ENCODE data around the gene TECPR1. TPM values are rescaled to one million over a fixed set of nuclear protein-coding genes. Genes with fewer than 3 reads are reported as not detected.

Gene TECPR1
- total and polyA plus RNA-seq, 2 experiments from 2014 or later: 8.2 to 27.8 TPM

DNA sequence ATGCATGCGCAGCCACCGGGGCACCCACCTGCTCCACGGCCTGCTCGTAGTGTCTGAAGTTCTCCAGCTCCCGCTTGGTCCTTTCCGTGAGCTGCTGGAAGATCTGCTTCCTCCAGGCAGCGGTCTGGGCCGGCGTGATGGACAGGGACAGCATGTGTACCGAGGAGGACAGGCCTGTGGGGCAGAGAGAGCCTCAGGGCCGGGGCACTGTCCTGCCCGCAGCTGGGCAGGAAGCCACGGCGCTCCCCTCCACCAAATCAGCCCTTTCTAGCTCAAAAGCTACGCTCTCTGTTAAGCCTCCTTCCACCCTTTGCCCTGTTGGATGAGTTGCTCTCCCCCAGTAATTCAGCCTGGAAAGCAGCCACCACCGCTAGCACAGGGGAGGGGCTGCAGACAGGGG is 19.2 kb downstream of the TECPR1 start:
- Histone ChIP-seq H4K20me1 (ENCODE audit: insufficient read depth) (no peaks in the 10 kb centered on the region), H3K27me3 (replicated peaks; ENCODE audit: insufficient read depth) (no peaks in the 10 kb centered on the region), H3K79me2 (ENCODE audit: insufficient read depth) (no peaks in the 10 kb centered on the region), H3K9me2 (ENCODE audit: insufficient read depth) (no peaks in the 10 kb centered on the region), H3K27ac (no peak overlapping the region), H3K36me3 (ENCODE audit: low read depth) (no peaks in the 10 kb centered on the region), H3K4me2 (ENCODE audit: unreplicated experiment) (no peak overlapping the region), H3K4me1 (ENCODE audit: insufficient read depth) (no peaks in the 10 kb centered on the region), H3K9me3 (ENCODE audit: low read depth) (no peaks in the 10 kb centered on the region), H2AFZ (no peak overlapping the region), H3K9ac (no peak overlapping the region), H3F3A (ENCODE audit: insufficient read depth) (no peaks in the 10 kb centered on the region), H3K4me3 (no peak overlapping the region)
- 90 to 93% methylated on average over 15 to 16 of the region's 16 CpGs for WGBS, 2 experiments (ENCODE audit: low coverage in 1 of 2, low lambda C conversion rate in 2 of 2, missing lambda C conversion rate in 2 of 2)
- TF ChIP-seq EZH2phosphoT487 (IDR thresholded peaks at IDR 0.05; ENCODE audit: insufficient read depth, low read depth) (no peak), EZH2 (IDR thresholded peaks at IDR 0.05; ENCODE audit: insufficient read depth, poor library complexity, severe bottlenecking) (no peak)
- in situ Hi-C loops (cut with MboI): no loop called here
- DNase-seq: no peak

DNA sequence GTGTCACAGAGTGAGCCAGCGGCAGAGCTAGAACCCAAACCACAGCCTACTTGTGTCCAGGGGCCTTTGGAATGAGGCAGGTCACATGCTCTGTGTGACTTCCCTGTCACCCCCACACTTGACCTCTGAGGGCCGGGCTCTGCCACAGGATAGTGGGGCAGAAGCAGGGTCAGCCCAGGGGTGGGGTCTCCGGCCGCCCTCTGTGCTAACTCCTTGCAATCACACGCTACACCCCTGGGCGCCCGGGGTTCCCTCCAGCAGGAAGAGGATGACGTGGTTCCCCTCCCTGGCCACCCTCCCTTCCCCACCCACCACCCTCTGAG is 19.8 kb downstream of the TECPR1 start:
- in situ Hi-C loops (cut with MboI): no loop called here
- no peak overlapping the region for H3K4me3 ChIP-seq
- no peak overlapping the region for H3K9ac ChIP-seq
- H3K79me2 ChIP-seq (ENCODE audit: insufficient read depth): no peaks in the 10 kb centered on the region
- TF ChIP-seq EZH2 (IDR thresholded peaks at IDR 0.05; ENCODE audit: insufficient read depth, poor library complexity, severe bottlenecking): no peak
- TF ChIP-seq EZH2phosphoT487 (IDR thresholded peaks at IDR 0.05; ENCODE audit: insufficient read depth, low read depth): no peak
- H2AFZ ChIP-seq: no peak overlapping the region
- no peak overlapping the region for H3K4me2 ChIP-seq (ENCODE audit: unreplicated experiment)
- no peaks in the 10 kb centered on the region for H3K9me2 ChIP-seq (ENCODE audit: insufficient read depth)
- H4K20me1 ChIP-seq (ENCODE audit: insufficient read depth): no peaks in the 10 kb centered on the region
- no peak for DNase-seq
- no peaks in the 10 kb centered on the region for H3K27me3 ChIP-seq (replicated peaks; ENCODE audit: insufficient read depth)
- H3K4me1 ChIP-seq (ENCODE audit: insufficient read depth): no peaks in the 10 kb centered on the region
- 91 to 100% methylated on average over 2 to 8 of the region's 8 CpGs for WGBS, 2 experiments (ENCODE audit: low coverage in 1 of 2, low lambda C conversion rate in 2 of 2, missing lambda C conversion rate in 2 of 2)
- no peaks in the 10 kb centered on the region for H3K9me3 ChIP-seq (ENCODE audit: low read depth)
- H3K27ac ChIP-seq: no peak overlapping the region
- H3K36me3 ChIP-seq (ENCODE audit: low read depth): no peaks in the 10 kb centered on the region
- no peaks in the 10 kb centered on the region for H3F3A ChIP-seq (ENCODE audit: insufficient read depth)

DNA sequence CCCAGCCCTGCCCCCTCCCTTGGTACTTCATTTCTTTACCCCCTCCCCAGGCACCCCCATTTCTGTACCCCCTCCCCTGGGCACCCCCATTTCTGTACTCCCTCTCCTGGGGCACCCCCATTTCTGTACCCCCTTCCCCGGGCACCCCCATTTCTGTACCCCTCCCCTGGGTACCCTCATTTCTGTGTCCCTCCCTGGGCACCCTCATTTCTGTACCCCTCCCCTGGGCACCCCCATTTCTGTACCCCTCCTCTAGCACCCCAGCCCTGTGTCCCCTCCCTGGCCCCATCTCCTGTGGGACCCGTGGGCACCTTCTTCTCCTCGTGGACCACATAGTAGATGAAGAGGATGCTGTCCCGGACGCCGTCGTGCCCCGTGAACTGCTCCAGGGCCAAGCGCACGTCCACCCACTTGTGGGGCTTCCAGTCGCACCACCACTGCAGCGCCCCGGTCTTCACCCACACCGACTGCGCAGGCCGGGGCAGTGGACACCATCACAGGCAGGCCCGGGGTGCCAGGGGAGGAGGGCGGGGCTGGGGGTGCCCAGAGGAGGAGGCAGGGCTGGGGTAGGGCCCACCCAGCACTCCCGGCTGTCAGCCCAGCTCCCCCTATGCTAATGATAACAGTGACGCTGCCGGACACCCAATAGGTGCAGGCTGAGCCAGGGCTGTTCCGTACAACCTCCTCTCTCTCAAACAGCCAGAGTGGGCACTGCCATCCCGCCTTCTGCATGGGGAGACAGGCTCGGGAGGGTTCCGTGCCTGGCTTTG is 20.4 kb downstream of the TECPR1 start:
- TF ChIP-seq EZH2phosphoT487 (IDR thresholded peaks at IDR 0.05; ENCODE audit: insufficient read depth, low read depth): no peak
- no peak for TF ChIP-seq EZH2 (IDR thresholded peaks at IDR 0.05; ENCODE audit: insufficient read depth, poor library complexity, severe bottlenecking)
- Histone ChIP-seq H2AFZ (no peak overlapping the region), H3F3A (ENCODE audit: insufficient read depth) (no peaks in the 10 kb centered on the region), H3K9ac (no peak overlapping the region), H3K4me3 (no peak overlapping the region), H3K27me3 (replicated peaks; ENCODE audit: insufficient read depth) (no peaks in the 10 kb centered on the region), H3K4me2 (ENCODE audit: unreplicated experiment) (no peak overlapping the region), H3K9me3 (ENCODE audit: low read depth) (no peaks in the 10 kb centered on the region), H3K4me1 (ENCODE audit: insufficient read depth) (no peaks in the 10 kb centered on the region), H3K79me2 (ENCODE audit: insufficient read depth) (no peaks in the 10 kb centered on the region), H4K20me1 (ENCODE audit: insufficient read depth) (no peaks in the 10 kb centered on the region), H3K27ac (no peak overlapping the region), H3K9me2 (ENCODE audit: insufficient read depth) (no peaks in the 10 kb centered on the region), H3K36me3 (ENCODE audit: low read depth) (no peaks in the 10 kb centered on the region)
- WGBS, 2 experiments (ENCODE audit: low coverage in 1 of 2, low lambda C conversion rate in 2 of 2, missing lambda C conversion rate in 2 of 2): 91 to 92% methylated on average over 13 to 25 of the region's 25 CpGs
- DNase-seq: no peak
- in situ Hi-C loops (cut with MboI): no loop called here

GRCh38 chr7:98230746-98231471 is 21.1 kb downstream of the TECPR1 start:
- Histone ChIP-seq H2AFZ (no peak overlapping the region), H4K20me1 (ENCODE audit: insufficient read depth) (no peaks in the 10 kb centered on the region), H3K27me3 (replicated peaks; ENCODE audit: insufficient read depth) (no peaks in the 10 kb centered on the region), H3K4me1 (ENCODE audit: insufficient read depth) (no peaks in the 10 kb centered on the region), H3K4me2 (ENCODE audit: unreplicated experiment) (no peak overlapping the region), H3F3A (ENCODE audit: insufficient read depth) (no peaks in the 10 kb centered on the region), H3K27ac (no peak overlapping the region), H3K9ac (no peak overlapping the region), H3K36me3 (ENCODE audit: low read depth) (no peaks in the 10 kb centered on the region), H3K9me3 (ENCODE audit: low read depth) (no peaks in the 10 kb centered on the region), H3K9me2 (ENCODE audit: insufficient read depth) (no peaks in the 10 kb centered on the region), H3K4me3 (no peak overlapping the region), H3K79me2 (ENCODE audit: insufficient read depth) (no peaks in the 10 kb centered on the region)
- in situ Hi-C loops (cut with MboI): no loop called here
- TF ChIP-seq EZH2phosphoT487 (IDR thresholded peaks at IDR 0.05; ENCODE audit: insufficient read depth, low read depth): no peak
- no peak for DNase-seq
- WGBS, 2 experiments (ENCODE audit: low coverage in 1 of 2, low lambda C conversion rate in 2 of 2, missing lambda C conversion rate in 2 of 2): 90 to 96% methylated on average over 20 to 24 of the region's 30 CpGs

Data from GM23248 (cell line).